Erythroblast (primary cell): ENCODE measurements around the gene KCND3.

Source experiments
- DNase-seq, 2 experiments: peaks; one replicate each; lab custom pipeline; 2025; lab: John Stamatoyannopoulos, UW
- GATA1 ChIP-seq: IDR thresholded peaks from 2 replicates; pipeline ENCODE4 v1.6.1; 2011; ENCODE audit warnings: low read depth, mild to moderate bottlenecking, control low read depth, low read length, moderate library complexity
- POLR2A ChIP-seq: IDR thresholded peaks from 2 replicates; pipeline ENCODE4 v1.6.1; 2011; ENCODE audit warnings: mild to moderate bottlenecking, low read length

KCND3 gene

DNA sequence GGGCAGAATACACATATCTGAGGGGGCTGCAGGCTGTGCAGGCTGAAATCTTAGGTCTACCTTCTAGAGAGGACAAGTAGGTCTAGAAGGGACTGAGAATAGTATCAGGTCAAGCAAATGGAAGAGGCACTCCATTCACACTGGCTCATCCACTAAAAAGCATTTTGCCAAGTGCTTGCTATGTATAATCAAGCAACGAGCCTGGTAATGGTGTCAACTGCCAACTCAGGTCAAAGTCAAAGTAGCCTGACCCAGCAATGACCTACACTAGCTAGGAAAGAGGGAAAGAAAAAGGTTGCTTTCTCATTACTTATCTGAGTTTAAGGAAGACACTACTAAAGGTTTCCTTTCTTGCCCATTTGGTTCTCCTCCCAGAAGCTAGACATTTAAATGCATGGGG lies 10.8 kb downstream of the KCND3 start:
- TF ChIP-seq GATA1 (no peak), POLR2A (no peak)

DNA sequence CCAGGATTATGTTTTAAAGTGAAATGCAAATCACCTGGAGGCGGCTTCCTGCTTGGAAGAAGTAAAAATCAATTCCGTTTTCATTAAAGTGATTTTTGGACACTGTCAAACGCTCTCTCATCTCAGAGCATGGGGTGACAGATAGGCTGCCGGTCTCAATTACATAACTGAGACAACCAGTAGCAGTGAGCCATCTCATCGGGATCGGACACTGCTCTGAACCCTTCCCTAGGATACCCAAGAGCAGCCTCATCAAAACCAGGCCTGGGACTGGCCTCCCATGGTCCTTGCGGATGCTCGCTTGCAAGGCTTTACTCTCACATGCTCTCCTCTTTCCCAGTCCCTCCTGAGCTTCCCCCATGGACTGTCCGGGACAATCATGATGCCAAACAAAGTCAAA lies 12.1 kb downstream of the KCND3 start:
- DNase-seq: no peak
- TF ChIP-seq GATA1: no peak
- TF ChIP-seq POLR2A: no peak

More for the DNA sequence above, 10.8 kb downstream of the KCND3 start:
- no peak for DNase-seq

DNA sequence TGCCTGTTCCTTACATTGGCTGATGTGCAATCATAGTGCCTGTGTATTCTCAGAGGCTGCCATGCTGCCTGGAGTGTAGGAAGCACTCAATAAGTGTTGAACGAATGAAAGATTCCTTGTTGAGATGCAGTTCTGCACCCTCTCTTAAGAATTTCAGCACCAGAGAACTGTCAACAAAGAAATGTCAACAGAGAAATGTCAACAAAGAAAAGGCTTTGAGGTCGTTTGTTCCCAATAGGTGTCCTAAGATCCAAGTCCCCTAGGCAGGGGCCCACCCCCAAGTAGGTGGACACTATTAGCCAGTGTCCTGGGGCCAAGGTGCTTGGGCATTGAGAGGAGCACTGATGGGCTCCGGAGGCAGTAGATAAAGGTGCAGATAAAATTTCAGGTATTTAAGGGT lies 12.6 kb downstream of the KCND3 start:
- no peak for TF ChIP-seq POLR2A
- TF ChIP-seq GATA1: no peak
- no peak for DNase-seq

DNA sequence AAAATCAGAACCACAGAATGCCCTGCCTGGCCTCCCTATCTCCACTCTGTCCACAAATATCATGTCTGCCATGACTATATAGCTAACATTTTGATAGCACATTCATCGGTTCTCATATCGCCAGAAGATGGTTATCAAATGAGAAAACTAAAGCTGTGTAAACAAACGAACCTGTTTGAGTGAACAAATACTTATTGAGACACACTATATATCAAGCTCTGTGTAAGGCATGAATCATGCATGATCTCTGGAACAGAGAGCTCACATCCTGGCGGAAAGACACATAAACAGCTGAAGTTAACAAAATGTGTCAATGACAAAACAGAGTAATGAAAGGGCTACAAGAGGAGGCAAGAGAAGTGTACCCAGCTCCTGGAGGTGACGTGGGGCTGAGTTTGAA lies 13.1 kb downstream of the KCND3 start:
- no peak for DNase-seq
- TF ChIP-seq POLR2A (no peak), GATA1 (no peak)

DNA sequence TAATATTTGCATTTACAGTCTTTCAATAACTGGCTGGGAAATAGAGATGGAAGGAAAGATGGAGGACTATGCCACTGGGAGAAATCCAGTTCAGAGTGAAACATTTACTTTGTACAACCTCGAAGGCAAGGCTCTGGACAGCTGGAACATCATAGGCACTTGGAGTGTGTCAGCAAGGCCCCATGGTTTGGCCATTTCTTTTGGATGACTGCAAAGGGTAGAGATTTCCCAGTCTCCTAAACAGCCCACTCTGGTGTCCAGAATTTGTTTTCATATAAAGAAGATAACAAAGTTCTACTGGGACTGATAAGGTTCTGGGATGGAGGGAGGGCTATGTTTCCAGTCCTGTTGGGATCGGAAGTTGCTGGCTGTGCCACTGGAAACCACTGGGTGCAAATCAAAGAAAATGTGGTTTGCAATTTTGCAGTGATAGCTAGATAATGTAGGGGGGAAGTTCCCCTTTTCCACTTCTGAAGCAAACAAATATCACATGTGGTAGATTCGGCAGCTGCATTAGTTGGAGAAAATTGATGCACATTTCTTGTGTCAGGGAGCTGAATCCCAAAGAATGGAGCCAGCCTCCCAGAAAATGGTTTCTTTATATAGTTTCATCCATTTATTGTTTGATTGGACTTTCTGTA lies 16.2 kb downstream of the KCND3 start:
- no peak for DNase-seq
- TF ChIP-seq POLR2A: no peak
- no peak for TF ChIP-seq GATA1

DNA sequence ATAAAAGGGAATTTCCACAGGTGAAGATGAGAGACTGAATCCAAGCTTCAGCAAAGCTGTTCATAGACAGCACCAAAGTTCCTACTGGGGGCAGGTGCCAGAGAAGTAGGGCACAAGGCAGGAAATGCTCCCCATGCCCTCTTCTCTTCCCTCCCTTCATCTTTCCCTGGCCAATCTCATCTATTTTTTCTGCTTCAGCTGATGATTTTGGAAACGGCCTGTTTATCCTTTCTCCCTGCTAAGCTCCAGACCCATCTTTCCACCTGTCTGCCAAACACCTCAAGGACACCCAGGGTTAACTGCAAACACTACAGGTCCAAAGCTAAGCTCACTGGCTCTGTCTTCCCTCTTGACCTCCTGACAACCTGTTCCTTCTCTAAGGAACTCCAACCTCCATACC lies 18.1 kb downstream of the KCND3 start:
- DNase-seq: no peak
- TF ChIP-seq GATA1 (no peak), POLR2A (no peak)

DNA sequence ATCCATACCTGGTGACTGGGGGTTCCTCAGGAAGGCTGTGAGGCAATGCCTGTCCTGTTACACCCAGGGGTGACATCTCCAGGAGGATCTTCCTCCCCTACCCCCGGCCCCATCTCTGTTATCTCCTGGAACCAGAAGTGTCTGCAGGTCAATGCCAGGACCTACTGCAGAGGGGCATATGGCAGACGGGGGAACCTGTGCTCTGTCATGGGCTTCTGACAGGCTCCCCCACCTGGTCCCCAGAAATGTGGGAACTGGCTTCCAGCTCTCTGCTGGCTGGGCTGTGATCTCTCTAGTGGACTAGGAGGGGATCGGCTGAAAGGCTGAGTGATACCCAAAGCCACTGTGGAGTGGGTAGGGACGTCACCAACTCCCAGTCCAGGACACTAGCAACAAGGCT lies 21.0 kb downstream of the KCND3 start:
- DNase-seq: no peak
- TF ChIP-seq POLR2A (no peak), GATA1 (no peak)

DNA sequence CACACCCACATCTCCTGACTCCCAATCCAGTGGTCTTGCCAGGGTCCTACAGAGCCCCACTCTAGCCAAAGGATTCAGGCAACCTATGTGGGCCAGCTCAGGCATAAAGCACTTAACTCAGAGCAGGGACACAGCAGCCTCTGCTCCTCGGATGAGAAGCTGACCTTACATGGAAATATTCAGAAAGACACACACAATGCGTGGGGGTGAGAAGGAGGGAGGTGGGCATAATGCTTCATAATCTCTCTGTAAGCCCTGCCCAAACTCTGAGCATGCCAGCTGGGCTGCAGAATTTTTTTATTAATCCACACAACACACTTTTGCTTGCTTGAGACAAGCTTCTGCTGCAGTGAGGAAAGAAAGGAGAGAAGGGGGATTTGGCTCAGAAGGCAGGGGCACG lies 21.6 kb downstream of the KCND3 start:
- TF ChIP-seq GATA1 (no peak), POLR2A (no peak)
- DNase-seq: no peak

DNA sequence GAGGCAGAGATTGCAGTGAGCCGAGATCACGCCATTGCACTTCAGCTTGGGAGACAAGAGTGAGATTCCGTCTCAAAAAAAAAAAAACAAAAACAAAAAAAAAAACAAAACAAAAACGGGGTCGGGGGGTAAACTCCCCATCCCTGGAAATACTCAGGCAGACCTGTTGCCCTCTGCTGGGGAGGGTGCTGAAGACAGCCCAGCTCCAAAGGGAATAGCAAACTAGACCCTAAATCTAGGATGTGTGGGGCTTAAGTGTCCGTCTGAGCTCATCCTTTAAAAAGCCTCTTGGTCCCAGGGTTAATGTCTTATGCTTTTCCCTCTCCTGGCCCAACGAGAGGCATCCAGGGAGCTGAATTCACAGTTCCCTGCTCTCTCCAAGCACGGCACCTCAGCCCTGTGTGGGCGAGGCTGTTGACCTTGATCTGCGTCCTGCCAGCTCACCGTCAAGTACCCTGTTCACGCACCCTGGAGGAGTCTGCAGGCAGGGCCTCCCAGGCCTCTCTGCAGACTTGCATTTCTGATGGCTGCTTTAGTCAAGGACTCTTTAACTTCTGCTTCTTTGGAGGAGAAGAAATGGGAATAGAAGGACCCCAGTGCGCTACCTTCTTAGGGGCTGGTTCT lies 22.3 kb downstream of the KCND3 start:
- TF ChIP-seq POLR2A (no peak), GATA1 (no peak)

DNA sequence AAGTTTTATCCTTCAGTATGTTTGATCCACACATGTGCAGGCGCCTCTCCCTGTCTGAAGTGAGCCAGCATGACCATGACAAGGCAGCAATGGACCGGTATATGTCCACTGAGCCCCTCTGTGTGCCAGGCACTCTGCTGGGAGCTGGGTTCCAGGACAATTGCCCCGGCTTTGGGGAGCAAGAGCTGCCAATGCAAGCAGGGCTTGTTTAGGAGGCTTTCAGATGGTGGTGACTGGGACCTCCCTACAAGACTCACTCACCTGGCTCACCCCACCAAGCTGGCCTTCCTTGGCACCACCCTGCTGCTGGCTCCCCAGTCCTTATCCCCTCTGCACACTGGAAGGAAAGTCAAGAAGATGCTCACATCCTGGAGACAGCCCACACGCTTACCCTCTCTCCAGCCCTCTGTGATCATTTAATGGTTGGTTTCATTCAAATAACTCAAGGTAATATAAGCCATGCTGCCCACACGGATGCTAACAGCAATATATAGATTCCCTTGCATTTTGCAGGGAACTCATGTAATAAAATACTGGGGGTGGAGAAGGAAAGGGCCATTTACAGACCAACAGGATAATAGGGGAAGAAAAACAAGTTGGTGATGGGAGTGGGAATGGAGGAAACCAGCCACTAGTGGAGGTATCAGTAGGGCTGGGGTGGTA lies 23.6 kb downstream of the KCND3 start:
- DNase-seq: no peak
- TF ChIP-seq GATA1 (no peak), POLR2A (no peak)

More for the DNA sequence above, 22.3 kb downstream of the KCND3 start:
- no peak for DNase-seq

DNA sequence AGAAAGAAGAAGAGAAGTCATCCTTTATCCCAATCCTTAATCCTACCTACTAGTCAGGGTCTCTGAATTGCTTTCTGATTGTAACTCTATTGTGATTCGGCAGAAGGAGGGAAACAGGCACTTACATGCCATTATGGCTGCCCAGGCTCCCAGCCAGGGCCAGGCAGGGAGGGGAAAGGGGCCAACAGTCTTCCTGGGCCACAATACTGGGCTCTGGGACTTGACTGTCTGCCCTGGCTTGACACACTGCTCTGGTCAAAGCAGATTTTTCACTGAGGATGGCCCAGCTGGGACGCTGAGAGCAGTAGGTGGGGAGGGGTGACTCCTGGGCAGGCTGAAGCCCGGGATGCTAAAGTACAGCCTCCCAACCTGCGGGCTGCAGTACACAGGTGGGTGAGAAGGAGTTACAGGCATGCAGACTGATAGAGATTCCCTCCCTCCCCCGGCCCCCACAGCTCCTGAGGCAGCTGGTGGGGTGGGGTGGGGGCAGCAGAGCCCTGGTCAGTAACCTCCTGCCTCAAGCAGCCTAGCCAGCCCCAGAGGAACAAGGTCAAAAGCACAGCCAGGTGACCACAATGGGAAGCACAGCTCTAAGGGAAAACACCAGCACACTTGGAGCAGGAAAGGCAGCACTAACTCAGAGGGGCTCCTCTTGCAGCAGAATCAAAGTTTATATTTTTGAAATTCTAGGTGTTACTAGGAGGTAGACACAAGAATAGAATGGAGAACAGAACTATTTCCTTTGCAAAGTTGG lies 25.3 kb downstream of the KCND3 start:
- no peak for DNase-seq
- TF ChIP-seq POLR2A (no peak), GATA1 (no peak)

DNA sequence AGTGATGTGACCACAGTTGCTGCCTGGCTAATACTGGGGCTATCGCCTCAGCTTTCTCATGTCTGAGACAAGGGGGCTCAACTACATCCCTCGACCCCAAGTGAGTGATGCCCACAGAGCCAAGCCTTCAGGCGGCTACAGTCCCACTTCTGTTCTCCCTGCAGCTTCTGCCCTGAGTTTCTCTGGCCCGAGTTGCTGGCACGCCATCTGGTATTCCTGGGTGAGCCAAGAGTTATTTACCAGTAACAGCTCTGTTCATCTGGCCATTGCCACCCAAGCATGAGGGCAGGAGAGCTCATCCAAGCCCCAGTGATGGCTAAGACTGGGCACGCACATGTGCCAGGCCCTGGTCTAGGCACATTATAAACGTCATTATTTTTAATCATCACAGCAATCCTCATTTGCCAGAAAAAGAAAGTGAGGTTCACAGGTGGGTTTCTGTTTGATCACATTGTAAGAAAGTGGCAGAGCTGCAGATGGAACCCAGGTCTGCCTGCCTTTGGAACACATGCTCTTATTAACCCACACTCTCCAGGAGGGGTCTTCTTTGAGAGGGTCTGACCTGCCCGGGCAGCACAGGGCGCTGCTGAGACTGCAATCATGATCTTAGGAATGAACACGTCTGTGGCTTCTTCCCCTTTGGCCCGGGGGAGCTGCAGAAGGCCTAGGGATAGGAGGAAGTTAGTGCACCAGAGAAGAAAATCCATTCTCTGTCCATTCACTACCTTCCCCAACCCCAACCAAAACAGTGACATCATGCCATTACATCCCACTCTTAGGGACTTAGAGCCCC lies 27.5 kb downstream of the KCND3 start:
- TF ChIP-seq GATA1 (no peak), POLR2A (no peak)
- DNase-seq: no peak

DNA sequence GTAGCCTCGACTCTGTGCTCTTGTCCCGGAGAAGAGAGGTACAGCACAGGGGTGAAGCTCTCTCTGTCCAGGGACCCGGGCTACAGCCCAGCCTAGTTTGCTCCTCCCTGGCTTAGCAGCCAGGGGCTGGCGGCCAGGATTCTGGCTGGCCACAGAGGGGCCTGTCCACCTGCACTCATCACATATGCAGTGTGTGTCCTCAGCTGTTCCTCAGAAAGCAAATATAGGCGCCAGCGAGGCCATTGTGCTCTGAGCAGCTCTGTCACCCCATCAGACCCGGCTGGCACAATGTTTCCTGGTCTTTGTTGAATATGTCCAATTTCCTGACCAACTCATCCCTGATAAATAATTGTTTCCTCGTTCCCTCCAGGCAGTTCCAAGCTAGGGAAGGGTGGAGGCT lies 28.5 kb downstream of the KCND3 start:
- DNase-seq: no peak
- TF ChIP-seq POLR2A (no peak), GATA1 (no peak)
